Measurements from ENCODE around the gene CDK17.

DNA sequence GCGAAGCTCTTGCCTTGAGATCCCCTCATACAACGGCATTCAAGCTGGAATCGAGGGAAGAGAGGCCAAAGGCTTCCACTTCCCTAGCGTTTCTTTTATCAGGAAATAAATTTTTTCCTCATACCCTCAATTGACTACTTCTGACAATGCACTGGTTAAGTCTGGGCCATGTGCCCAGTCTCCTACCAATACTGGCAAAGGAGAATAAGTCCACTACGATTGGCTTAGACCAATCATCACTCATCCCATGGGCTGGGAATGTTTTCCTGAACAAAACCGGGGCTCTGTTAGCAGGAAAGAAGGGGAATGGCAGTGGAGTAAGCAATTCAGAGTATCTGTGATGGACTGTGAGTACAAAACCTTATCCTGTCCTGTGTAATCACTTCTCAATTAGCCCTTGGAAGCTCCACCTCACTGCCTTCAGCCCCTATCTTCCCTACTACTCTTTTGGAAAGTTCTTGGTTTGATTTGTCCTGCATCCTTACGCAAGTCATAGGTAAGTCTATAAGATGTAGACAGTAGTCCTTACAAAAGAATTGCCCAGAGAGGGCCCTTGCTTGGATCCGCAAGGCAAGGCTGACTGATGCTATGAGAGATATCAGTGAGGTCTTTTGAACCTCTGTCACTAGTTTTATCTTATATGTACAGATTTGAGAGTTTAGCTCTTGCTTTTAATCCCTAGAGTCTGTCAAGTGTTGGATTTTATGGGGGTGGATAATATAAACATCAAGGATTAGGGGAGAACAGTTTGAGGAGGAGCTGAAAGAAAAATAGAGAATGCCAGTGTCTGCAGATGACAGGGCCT lies 36.3 kb upstream of the CDK17 start:
- TF ChIP-seq, protein P1, sequence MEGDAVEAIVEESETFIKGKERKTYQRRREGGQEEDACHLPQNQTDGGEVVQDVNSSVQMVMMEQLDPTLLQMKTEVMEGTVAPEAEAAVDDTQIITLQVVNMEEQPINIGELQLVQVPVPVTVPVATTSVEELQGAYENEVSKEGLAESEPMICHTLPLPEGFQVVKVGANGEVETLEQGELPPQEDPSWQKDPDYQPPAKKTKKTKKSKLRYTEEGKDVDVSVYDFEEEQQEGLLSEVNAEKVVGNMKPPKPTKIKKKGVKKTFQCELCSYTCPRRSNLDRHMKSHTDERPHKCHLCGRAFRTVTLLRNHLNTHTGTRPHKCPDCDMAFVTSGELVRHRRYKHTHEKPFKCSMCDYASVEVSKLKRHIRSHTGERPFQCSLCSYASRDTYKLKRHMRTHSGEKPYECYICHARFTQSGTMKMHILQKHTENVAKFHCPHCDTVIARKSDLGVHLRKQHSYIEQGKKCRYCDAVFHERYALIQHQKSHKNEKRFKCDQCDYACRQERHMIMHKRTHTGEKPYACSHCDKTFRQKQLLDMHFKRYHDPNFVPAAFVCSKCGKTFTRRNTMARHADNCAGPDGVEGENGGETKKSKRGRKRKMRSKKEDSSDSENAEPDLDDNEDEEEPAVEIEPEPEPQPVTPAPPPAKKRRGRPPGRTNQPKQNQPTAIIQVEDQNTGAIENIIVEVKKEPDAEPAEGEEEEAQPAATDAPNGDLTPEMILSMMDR (IDR thresholded peaks at IDR 0.05; ENCODE audit: insufficient read depth, low read length, poor library complexity, severe bottlenecking), result no peak
- TF ChIP-seq EZH2phosphoT487 (conservative IDR thresholded peaks at IDR 0.05; ENCODE audit: low read length), result no peak
